ENCODE results near the gene DMBX1. TPM values are rescaled to one million over a fixed set of nuclear protein-coding genes. Genes with fewer than 3 reads are reported as not detected.

DMBX1 gene
- total and polyA plus RNA-seq, 9 of the 15 experiments (the other 6 are each of a cell fraction or from before 2014, with no cell fraction given) = 0.25 to 4.3 (median 1.0) TPM

- no peak for TF ChIP-seq MGA (IDR thresholded peaks at IDR 0.05)
- TF ChIP-seq, protein P1, sequence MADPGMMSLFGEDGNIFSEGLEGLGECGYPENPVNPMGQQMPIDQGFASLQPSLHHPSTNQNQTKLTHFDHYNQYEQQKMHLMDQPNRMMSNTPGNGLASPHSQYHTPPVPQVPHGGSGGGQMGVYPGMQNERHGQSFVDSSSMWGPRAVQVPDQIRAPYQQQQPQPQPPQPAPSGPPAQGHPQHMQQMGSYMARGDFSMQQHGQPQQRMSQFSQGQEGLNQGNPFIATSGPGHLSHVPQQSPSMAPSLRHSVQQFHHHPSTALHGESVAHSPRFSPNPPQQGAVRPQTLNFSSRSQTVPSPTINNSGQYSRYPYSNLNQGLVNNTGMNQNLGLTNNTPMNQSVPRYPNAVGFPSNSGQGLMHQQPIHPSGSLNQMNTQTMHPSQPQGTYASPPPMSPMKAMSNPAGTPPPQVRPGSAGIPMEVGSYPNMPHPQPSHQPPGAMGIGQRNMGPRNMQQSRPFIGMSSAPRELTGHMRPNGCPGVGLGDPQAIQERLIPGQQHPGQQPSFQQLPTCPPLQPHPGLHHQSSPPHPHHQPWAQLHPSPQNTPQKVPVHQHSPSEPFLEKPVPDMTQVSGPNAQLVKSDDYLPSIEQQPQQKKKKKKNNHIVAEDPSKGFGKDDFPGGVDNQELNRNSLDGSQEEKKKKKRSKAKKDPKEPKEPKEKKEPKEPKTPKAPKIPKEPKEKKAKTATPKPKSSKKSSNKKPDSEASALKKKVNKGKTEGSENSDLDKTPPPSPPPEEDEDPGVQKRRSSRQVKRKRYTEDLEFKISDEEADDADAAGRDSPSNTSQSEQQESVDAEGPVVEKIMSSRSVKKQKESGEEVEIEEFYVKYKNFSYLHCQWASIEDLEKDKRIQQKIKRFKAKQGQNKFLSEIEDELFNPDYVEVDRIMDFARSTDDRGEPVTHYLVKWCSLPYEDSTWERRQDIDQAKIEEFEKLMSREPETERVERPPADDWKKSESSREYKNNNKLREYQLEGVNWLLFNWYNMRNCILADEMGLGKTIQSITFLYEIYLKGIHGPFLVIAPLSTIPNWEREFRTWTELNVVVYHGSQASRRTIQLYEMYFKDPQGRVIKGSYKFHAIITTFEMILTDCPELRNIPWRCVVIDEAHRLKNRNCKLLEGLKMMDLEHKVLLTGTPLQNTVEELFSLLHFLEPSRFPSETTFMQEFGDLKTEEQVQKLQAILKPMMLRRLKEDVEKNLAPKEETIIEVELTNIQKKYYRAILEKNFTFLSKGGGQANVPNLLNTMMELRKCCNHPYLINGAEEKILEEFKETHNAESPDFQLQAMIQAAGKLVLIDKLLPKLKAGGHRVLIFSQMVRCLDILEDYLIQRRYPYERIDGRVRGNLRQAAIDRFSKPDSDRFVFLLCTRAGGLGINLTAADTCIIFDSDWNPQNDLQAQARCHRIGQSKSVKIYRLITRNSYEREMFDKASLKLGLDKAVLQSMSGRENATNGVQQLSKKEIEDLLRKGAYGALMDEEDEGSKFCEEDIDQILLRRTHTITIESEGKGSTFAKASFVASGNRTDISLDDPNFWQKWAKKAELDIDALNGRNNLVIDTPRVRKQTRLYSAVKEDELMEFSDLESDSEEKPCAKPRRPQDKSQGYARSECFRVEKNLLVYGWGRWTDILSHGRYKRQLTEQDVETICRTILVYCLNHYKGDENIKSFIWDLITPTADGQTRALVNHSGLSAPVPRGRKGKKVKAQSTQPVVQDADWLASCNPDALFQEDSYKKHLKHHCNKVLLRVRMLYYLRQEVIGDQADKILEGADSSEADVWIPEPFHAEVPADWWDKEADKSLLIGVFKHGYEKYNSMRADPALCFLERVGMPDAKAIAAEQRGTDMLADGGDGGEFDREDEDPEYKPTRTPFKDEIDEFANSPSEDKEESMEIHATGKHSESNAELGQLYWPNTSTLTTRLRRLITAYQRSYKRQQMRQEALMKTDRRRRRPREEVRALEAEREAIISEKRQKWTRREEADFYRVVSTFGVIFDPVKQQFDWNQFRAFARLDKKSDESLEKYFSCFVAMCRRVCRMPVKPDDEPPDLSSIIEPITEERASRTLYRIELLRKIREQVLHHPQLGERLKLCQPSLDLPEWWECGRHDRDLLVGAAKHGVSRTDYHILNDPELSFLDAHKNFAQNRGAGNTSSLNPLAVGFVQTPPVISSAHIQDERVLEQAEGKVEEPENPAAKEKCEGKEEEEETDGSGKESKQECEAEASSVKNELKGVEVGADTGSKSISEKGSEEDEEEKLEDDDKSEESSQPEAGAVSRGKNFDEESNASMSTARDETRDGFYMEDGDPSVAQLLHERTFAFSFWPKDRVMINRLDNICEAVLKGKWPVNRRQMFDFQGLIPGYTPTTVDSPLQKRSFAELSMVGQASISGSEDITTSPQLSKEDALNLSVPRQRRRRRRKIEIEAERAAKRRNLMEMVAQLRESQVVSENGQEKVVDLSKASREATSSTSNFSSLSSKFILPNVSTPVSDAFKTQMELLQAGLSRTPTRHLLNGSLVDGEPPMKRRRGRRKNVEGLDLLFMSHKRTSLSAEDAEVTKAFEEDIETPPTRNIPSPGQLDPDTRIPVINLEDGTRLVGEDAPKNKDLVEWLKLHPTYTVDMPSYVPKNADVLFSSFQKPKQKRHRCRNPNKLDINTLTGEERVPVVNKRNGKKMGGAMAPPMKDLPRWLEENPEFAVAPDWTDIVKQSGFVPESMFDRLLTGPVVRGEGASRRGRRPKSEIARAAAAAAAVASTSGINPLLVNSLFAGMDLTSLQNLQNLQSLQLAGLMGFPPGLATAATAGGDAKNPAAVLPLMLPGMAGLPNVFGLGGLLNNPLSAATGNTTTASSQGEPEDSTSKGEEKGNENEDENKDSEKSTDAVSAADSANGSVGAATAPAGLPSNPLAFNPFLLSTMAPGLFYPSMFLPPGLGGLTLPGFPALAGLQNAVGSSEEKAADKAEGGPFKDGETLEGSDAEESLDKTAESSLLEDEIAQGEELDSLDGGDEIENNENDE (IDR thresholded peaks at IDR 0.05; ENCODE audit: low read depth, low read length) = no peak
Measured at GRCh38 chr1:46527474-46528296, 38.0 kb downstream of the DMBX1 start (continued).
